A549 treated with AZD9567 at 1 μM for 4 hours (cell line): Measurements from ENCODE around the gene TIRAP. TPM values are rescaled to one million over a fixed set of nuclear protein-coding genes. Genes with fewer than 3 reads are reported as not detected.

ENCODE experiments used
- total RNA-seq: library from RNA; stranded (reverse); fragments of 200-300 nt; extraction: Qiagen RNA extraction; gene quantifications from 5 replicates; pipeline ENCODE4 v1.2.3, GENCODE V29; 2022; ENCODE audit not compliant: insufficient read depth

TIRAP gene, protein sequence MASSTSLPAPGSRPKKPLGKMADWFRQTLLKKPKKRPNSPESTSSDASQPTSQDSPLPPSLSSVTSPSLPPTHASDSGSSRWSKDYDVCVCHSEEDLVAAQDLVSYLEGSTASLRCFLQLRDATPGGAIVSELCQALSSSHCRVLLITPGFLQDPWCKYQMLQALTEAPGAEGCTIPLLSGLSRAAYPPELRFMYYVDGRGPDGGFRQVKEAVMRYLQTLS
- total RNA-seq = 4.5 to 7.3 TPM (median 6.4 TPM) in 5 replicates

GRCh38 chr11:126282736-126283591, at the start of gene TIRAP:
Gene TIRAP, plus strand, starts transcription at chr11:126283093. Its CDS starts 7,802 bp downstream, at chr11:126290895.

GRCh38 chr11:126268708-126269579, 13.9 kb upstream of the TIRAP start, which contains the start of the genes FOXRED1 and SRPRA:
Gene FOXRED1, plus strand, starts transcription at chr11:126269154. Its CDS starts 53 bp downstream, at chr11:126269207.
Gene SRPRA, minus strand, starts transcription at chr11:126268895. Its CDS starts 91 bp downstream, at chr11:126268804.

GRCh38 chr11:126303623-126304456, 20.9 kb downstream of the TIRAP start, which contains the start of gene DCPS:
Gene DCPS, plus strand, starts transcription at chr11:126304060. Its CDS starts 21 bp downstream, at chr11:126304081.

Other genes with a start within 250 kb of the TIRAP start
- gene CDON, start 220.2 kb upstream of the TIRAP start, total RNA-seq = 2.2 to 4.6 TPM (median 2.3 TPM) in 5 replicates
- 17.9 to 23.9 TPM (median 18.5 TPM) in 5 replicates for gene RPUSD4, start 71.4 kb upstream of the TIRAP start, total RNA-seq
- 15.8 to 18.6 TPM (median 18.0 TPM) in 5 replicates for gene FAM118B, start 71.3 kb upstream of the TIRAP start, total RNA-seq
- gene SRPRA, start 14.2 kb upstream of the TIRAP start, total RNA-seq = 58.9 to 72.9 TPM (median 63.0 TPM) in 5 replicates
- gene FOXRED1, start 13.9 kb upstream of the TIRAP start, total RNA-seq = 20.6 to 26.2 TPM (median 23.9 TPM) in 5 replicates
- gene DCPS, start 21.0 kb downstream of the TIRAP start, total RNA-seq = 13.7 to 19.7 TPM (median 18.9 TPM) in 5 replicates
- gene ST3GAL4, start 72.6 kb downstream of the TIRAP start, total RNA-seq = 26.9 to 36.6 TPM (median 27.1 TPM) in 5 replicates